GM12874 (cell line): ENCODE data around the gene RTTN.

Source experiments
- CTCF ChIP-seq: IDR thresholded peaks from 2 replicates; pipeline ENCODE4 v1.5.1; 2011; ENCODE audit warnings: low read depth, mild to moderate bottlenecking, control low read depth, low read length, moderate library complexity; ENCODE audit not compliant: insufficient read depth

Gene RTTN

GRCh38 chr18:70181725-70182124, 23.8 kb downstream of the RTTN start:
- no peak for TF ChIP-seq CTCF

GRCh38 chr18:70181015-70181414, 24.5 kb downstream of the RTTN start:
- TF ChIP-seq CTCF = no peak

- TF ChIP-seq CTCF = no peak
Measured at GRCh38 chr18:70176537-70176936, 28.9 kb downstream of the RTTN start.

GRCh38 chr18:70175216-70175615, 30.3 kb downstream of the RTTN start:
- no peak for TF ChIP-seq CTCF

GRCh38 chr18:70172225-70172624, 33.3 kb downstream of the RTTN start:
- TF ChIP-seq CTCF = no peak

- TF ChIP-seq CTCF = no peak
Measured at GRCh38 chr18:70169747-70170146, 35.7 kb downstream of the RTTN start.

- no peak for TF ChIP-seq CTCF
Measured at GRCh38 chr18:70166668-70167067, 38.8 kb downstream of the RTTN start.

GRCh38 chr18:70165936-70166335, 39.6 kb downstream of the RTTN start:
- TF ChIP-seq CTCF = no peak
